HepG2 (cell line): ENCODE data around the gene ACSBG1. TPM values are rescaled to one million over a fixed set of nuclear protein-coding genes. Genes with fewer than 3 reads are reported as not detected.

Experiments used
- ATAC-seq: fragments of 200-7000 bp; cut with Tn5 transposase; 3 replicates; pipeline ENCODE4 v1.9.1; 2020; ENCODE audit warnings: mild to moderate bottlenecking, moderate library complexity
- BruUV-seq: library from RNA; stranded (reverse); fragments of 400-500 nt; replicated peaks from 2 replicates; lab custom pipeline; 2021; lab: Mats Ljungman, UMichigan
- CTCF ChIA-PET: fragments of 300-600 bp; formaldehyde crosslinking; extraction: SDS; loops from one replicate; lab custom pipeline; 2021; ENCODE audit warnings: low total read pairs, inconsistent platforms, low intra/inter-chr PET ratio; lab: Yijun Ruan, JAX
- POLR2A ChIA-PET: fragments of 350-600 bp; sonication (Branson Sonifier 250); formaldehyde crosslinking; loops from one replicate; lab custom pipeline; 2020; ENCODE audit warnings: antibody characterized with exemption, inconsistent platforms; lab: Yijun Ruan, JAX
- DNase-seq: peaks from one replicate; pipeline ENCODE4 v3.0.0-alpha.2; 2015; ENCODE audit warnings: low spot score
- FAIRE-seq: peaks from 3 replicates; lab custom pipeline; 2011; peaks lifted over from hg19 to GRCh38; lab: Jason Lieb, UNC
- H2AFZ ChIP-seq: one replicate; pipeline ENCODE4 v1.6.1; 2011; ENCODE audit warnings: low read length, inconsistent platforms
- H3K27ac ChIP-seq: fragments of 300-600 bp; 3 replicates; pipeline ENCODE4 v1.8.0; 2011; ENCODE audit warnings: mixed run types, mild to moderate bottlenecking, mixed read lengths, low read length, inconsistent platforms; ENCODE audit not compliant: insufficient read depth; ENCODE audit errors: extremely low read length
- H3K27me3 ChIP-seq, 2 experiments: fragments of 200-600 bp in 1 of 2; 2 replicates in 1 of 2; 3 replicates in 1 of 2; pipeline versions ENCODE4 v1.6.0 to v1.8.0; 2011; ENCODE audit warnings: low read length in 2 of 2, mild to moderate bottlenecking in 2 of 2, moderate library complexity in 2 of 2, inconsistent platforms in 1 of 2; ENCODE audit not compliant: insufficient read depth in 2 of 2, control insufficient read depth in 1 of 2
- H3K36me3 ChIP-seq, 2 experiments: fragments of 200-600 bp in 1 of 2; replicated peaks in 1 of 2; 2 replicates in 1 of 2; 3 replicates in 1 of 2; pipeline versions ENCODE4 v1.5.1 to v1.8.0; 2011; ENCODE audit warnings: low read length in 2 of 2, inconsistent platforms in 1 of 2; ENCODE audit not compliant: insufficient read depth in 2 of 2, control insufficient read depth in 1 of 2
- H3K4me1 ChIP-seq: 2 replicates; pipeline ENCODE4 v1.5.1; 2012; ENCODE audit warnings: low read length, inconsistent platforms; ENCODE audit not compliant: insufficient read depth
- H3K4me2 ChIP-seq: 2 replicates; pipeline ENCODE4 v1.6.0; 2011; ENCODE audit warnings: low read depth, low read length, inconsistent platforms
- H3K4me3 ChIP-seq, 3 experiments: fragments of 200-600 bp in 1 of 3; sonication (generic), shearing (Covaris generic) in 1 of 3; replicated peaks in 1 of 3; 2 replicates each; pipeline ENCODE4 v1.5.1; 2011 to 2016; ENCODE audit warnings: low read length in 3 of 3, inconsistent platforms in 2 of 3, low read depth in 2 of 3, mild to moderate bottlenecking in 2 of 3, control low read depth in 1 of 3, mixed read lengths in 1 of 3; ENCODE audit not compliant: insufficient read depth in 1 of 3
- H3K79me2 ChIP-seq: one replicate; pipeline ENCODE4 v1.6.1; 2011; ENCODE audit warnings: low read length, inconsistent platforms; ENCODE audit not compliant: insufficient read depth
- H3K9ac ChIP-seq: 2 replicates; pipeline ENCODE4 v1.6.0; 2011; ENCODE audit warnings: mild to moderate bottlenecking, low read depth, low read length, inconsistent platforms; ENCODE audit not compliant: insufficient read depth
- H3K9me3 ChIP-seq: 2 replicates; pipeline ENCODE4 v1.5.1; 2012; ENCODE audit warnings: mild to moderate bottlenecking, low read length
- H4K20me1 ChIP-seq: 2 replicates; pipeline ENCODE4 v1.6.0; 2011; ENCODE audit warnings: inconsistent platforms, mild to moderate bottlenecking, low read length, moderate library complexity; ENCODE audit not compliant: insufficient read depth
- ARID3A ChIP-seq: IDR thresholded peaks from 2 replicates; pipeline ENCODE4 v1.6.1; 2012; ENCODE audit warnings: low read depth, low read length, improper control_type of control experiment
- HMG20B ChIP-seq: conservative IDR thresholded peaks from 2 replicates; pipeline ENCODE4 v1.6.1; 2016; ENCODE audit warnings: missing genetic modification reagents, missing compliant biosample characterization
- NR2F1 ChIP-seq, 2 experiments: fragments of 450-650 bp in 1 of 2; formaldehyde crosslinking in 1 of 2; IDR thresholded peaks; 2 replicates each; pipeline versions ENCODE4 v1.5.0 to v1.6.1; 2016 to 2020; ENCODE audit warnings: mild to moderate bottlenecking in 1 of 2, missing compliant biosample characterization in 1 of 2, missing genetic modification reagents in 1 of 2, moderate library complexity in 1 of 2
- NR2F6 ChIP-seq, 2 experiments: IDR thresholded peaks; 2 replicates each; pipeline ENCODE4 v1.6.1; 2016; ENCODE audit warnings: antibody characterized with exemption in 1 of 2, mild to moderate bottlenecking in 1 of 2
- SP140L ChIP-seq: sonication (generic); formaldehyde crosslinking; IDR thresholded peaks from 2 replicates; pipeline ENCODE4 v1.4.0; 2020; ENCODE audit warnings: missing genetic modification reagents, borderline replicate concordance
- SP5 ChIP-seq: IDR thresholded peaks from 2 replicates; pipeline ENCODE4 v1.6.1; 2016; ENCODE audit warnings: low read depth, borderline replicate concordance
- SUZ12 ChIP-seq: fragments of 150-350 bp; IDR thresholded peaks from 2 replicates; pipeline ENCODE4 v1.6.1; 2014; ENCODE audit warnings: low read depth, low read length
- TARDBP ChIP-seq: sonication (generic); formaldehyde crosslinking; IDR thresholded peaks from 2 replicates; pipeline ENCODE4 v1.8.0; 2022; ENCODE audit warnings: mild to moderate bottlenecking, missing genetic modification reagents
- ZFP41 ChIP-seq: sonication (generic); formaldehyde crosslinking; IDR thresholded peaks from 2 replicates; pipeline ENCODE4 v1.4.0; 2020; ENCODE audit warnings: mild to moderate bottlenecking, missing genetic modification reagents, borderline replicate concordance
- ZNF274 ChIP-seq: sonication (generic); formaldehyde crosslinking; IDR thresholded peaks from 2 replicates; pipeline ENCODE4 v1.5.1; 2020; ENCODE audit warnings: mild to moderate bottlenecking, missing genetic modification reagents
- ZNF775 ChIP-seq: sonication (generic); formaldehyde crosslinking; IDR thresholded peaks from 2 replicates; pipeline ENCODE4 v1.4.0; 2020; ENCODE audit warnings: missing genetic modification reagents, mild to moderate bottlenecking, moderate library complexity, borderline replicate concordance
- ZNF883 ChIP-seq: sonication (generic); formaldehyde crosslinking; IDR thresholded peaks from 2 replicates; pipeline ENCODE4 v1.5.1; 2020; ENCODE audit warnings: mild to moderate bottlenecking, missing genetic modification reagents; ENCODE audit errors: not compliant biosample characterization
- WGBS: methylation state at CpG from one replicate; pipeline ENCODE4 v1.1.6; 2017; ENCODE audit warnings: low lambda C conversion rate; 5-methylcytosine and 5-hydroxymethylcytosine counted together
- in situ Hi-C: cut with HindIII; loops from 2 replicates; pipeline ENCODE4 v1.10.0; 2017; ENCODE audit warnings: low pct_unique_long_range_greater_than_20kb; ENCODE audit not compliant: extremely low pct_ligation_motif_present
- intact Hi-C: fragments of 100-400 bp; cut with micrococcal nuclease; formaldehyde crosslinking; loops from one replicate; pipeline ENCODE4 v1.10.0; 2022; ENCODE audit not compliant: unreplicated experiment
- polyA plus RNA-seq, 8 experiments: library from polyadenylated mRNA; depleted of rRNA in 3 of 8; stranded (reverse) in 7 of 8; unstranded in 1 of 8; fragments of >200 nt; fragmentation: Illumina TruSeq in 4 of 8; extraction: Trizol in 4 of 8; gene quantifications; 2 replicates each; pipeline versions ENCODE4 v1.2.1 to v1.2.3, GENCODE V29; 2011 to 2016; ENCODE audit warnings: low read depth in 4 of 8, missing spikeins in 1 of 8, mixed read lengths in 1 of 8; ENCODE audit not compliant: insufficient read depth in 1 of 8
- total RNA-seq, 5 experiments: library from RNA; depleted of rRNA; stranded (reverse); fragments of >200 nt; fragmentation: Illumina TruSeq; extraction: Trizol; gene quantifications; 2 replicates each; pipeline ENCODE4 v1.2.3, GENCODE V29; 2016; ENCODE audit warnings: low read depth in 1 of 5

ACSBG1 gene
- total and polyA plus RNA-seq, 2 of the 13 experiments (the other 11 are each of a cell fraction or from before 2014, with no cell fraction given): 0.35 to 0.81 TPM

- ATAC-seq: no peak
- no peak for TF ChIP-seq ZFP41 (CRISPR knock-in tag)
- no peak for TF ChIP-seq ZNF883
- no peak for TF ChIP-seq SP140L (CRISPR knock-in tag)
- TF ChIP-seq ZNF274 (CRISPR knock-in tag): no peak
- TF ChIP-seq HMG20B: no peak
- no peak for TF ChIP-seq TARDBP
- TF ChIP-seq ZNF775 (CRISPR knock-in tag): no peak
- no peak for TF ChIP-seq SUZ12
- no peak for TF ChIP-seq SP5 (CRISPR knock-in tag)
- Histone ChIP-seq H4K20me1 (no peaks in the 10 kb centered on the region), H3K4me2 (no peak overlapping the region), H3K27ac (no peak overlapping the region), H3K4me3 (no peak overlapping the region), H3K4me1 (peaks cover 32% of the 10 kb centered on the region), H3K9me3 (no peaks in the 10 kb centered on the region), H3K27me3 (no peaks in the 10 kb centered on the region), H3K36me3 (no peaks in the 10 kb centered on the region), H3K79me2 (no peaks in the 10 kb centered on the region), H2AFZ (no peak overlapping the region), H3K9ac (no peak overlapping the region)
- no peak for DNase-seq
- ChIA-PET POLR2A (interaction anchor here (1.6 kb wide), 1 partner anchor 55 kb away, joined by 4 read pairs; the partner anchor contains the start of gene SKIC8), CTCF (no interaction called here)
- in situ Hi-C loops (loop anchor here (5.0 to 25.0 kb wide), 3 partner anchors 68 to 283 kb away; no protein-coding TSS in a partner anchor), intact Hi-C loops (no loop called here)
- 39% methylated on average over 7 of the region's 7 CpGs for WGBS
- no TSS peak for BruUV-seq
- no peak for FAIRE-seq
Measured at GRCh38 chr15:78244893-78245292, 10.5 kb upstream of the ACSBG1 start.

- Histone ChIP-seq H3K4me2 (peak overlapping the region; percentile 25), H3K79me2 (no peaks in the 10 kb centered on the region), H2AFZ (no peak overlapping the region), H3K27ac (no peak overlapping the region), H3K36me3 (no peaks in the 10 kb centered on the region), H4K20me1 (no peaks in the 10 kb centered on the region), H3K9me3 (no peaks in the 10 kb centered on the region), H3K4me3 (no peak overlapping the region), H3K27me3 (no peaks in the 10 kb centered on the region), H3K9ac (no peak overlapping the region), H3K4me1 (peaks cover 32% of the 10 kb centered on the region)
- in situ Hi-C loops (loop anchor here (5.0 to 25.0 kb wide), 3 partner anchors 67 to 282 kb away; no protein-coding TSS in a partner anchor), intact Hi-C loops (no loop called here)
- ATAC-seq: 0 out of 3 replicates have a peak, but pooled peaks have one; percentile 9
- no TSS peak for BruUV-seq
- WGBS: 16% methylated on average over 5 of the region's 6 CpGs
- POLR2A ChIA-PET: no interaction called here
- CTCF ChIA-PET: no interaction called here
- FAIRE-seq: no peak
- TF ChIP-seq NR2F6 (IDR thresholded peaks at IDR 0.05) (peak; percentile 54), NR2F6 (CRISPR knock-in tag; IDR thresholded peaks at IDR 0.05) (no peak), ARID3A (no peak), NR2F1 (CRISPR knock-in tag; IDR thresholded peaks at IDR 0.05) (peak in 1 of 2 experiments; percentile 33; a peak in 1 of 4 replicates)
- DNase-seq: peak; percentile 24
Measured at GRCh38 chr15:78244101-78244500, 9.7 kb upstream of the ACSBG1 start.
